Activated CD4-positive, alpha-beta T cell treated with anti-CD3 and anti-CD28 coated beads, Interleukin-2, amount 50 U/mL, for 1 hour (primary cell): Measurements from ENCODE around the gene THBS4.

Experiments
- DNase-seq: peaks from one replicate; pipeline ENCODE4 v3.0.0-alpha.2; 2020

THBS4 gene

DNA sequence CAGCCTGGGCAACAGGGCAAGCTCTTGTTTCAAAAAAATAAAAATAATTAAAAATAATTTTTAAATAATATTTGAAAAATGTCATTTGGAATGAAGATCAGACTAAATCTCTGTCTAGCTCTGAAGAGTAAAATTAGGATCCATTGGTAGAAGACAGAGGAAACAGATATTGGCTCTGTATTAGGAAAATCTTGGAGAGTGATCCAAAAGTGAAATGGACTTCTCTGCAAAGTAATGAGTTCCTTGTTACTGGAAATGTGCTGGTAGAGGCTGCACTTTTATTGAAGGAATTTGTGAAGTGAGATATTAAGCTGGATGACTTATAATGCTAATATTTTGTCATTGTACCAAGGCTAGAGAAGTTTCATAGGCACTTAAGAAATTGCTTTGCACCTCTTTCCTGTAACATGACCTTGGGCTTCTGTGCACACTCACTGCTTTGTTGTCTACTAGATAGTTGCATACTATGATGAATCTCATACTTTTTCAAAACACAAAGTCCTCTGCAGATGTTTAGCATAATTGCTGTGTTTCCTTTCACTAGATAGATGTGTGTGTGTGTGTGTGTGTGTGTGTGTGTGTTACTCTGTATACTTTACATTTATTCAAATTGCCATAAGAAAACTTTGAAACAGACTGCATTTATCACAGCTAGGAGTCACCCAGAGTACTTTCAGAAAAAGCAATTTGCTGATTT lies 13.1 kb downstream of the THBS4 start:
- no peak for DNase-seq

GRCh38 chr5:80052464-80052863 lies 17.3 kb downstream of the THBS4 start:
- no peak for DNase-seq

GRCh38 chr5:80054682-80055081 lies 19.5 kb downstream of the THBS4 start:
- DNase-seq, result no peak

DNA sequence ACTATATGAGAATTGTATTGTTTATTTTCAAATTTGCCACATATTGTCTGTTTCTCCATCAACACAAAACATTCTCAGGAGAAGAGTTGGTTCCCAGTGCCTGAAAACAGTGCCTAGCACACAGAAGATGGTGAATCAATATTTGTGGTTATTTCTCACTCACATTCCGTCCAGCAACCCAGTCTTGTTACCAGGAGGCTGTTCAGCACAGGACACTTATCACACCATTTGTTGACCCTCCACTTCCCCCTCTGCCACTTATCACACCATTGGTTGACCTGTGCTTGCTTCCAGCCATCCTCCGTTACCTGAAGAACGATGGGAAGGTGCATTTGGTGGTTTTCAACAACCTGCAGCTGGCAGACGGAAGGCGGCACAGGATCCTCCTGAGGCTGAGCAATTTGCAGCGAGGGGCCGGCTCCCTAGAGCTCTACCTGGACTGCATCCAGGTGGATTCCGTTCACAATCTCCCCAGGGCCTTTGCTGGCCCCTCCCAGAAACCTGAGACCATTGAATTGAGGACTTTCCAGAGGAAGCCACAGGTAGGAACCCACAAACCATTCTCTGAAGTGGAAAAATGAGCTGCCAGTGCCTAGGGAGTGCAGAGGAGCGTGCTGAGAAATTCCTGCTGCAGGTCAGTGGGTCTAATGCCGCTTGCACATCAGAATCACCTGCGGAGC lies 20.5 kb downstream of the THBS4 start:
- no peak for DNase-seq

DNA sequence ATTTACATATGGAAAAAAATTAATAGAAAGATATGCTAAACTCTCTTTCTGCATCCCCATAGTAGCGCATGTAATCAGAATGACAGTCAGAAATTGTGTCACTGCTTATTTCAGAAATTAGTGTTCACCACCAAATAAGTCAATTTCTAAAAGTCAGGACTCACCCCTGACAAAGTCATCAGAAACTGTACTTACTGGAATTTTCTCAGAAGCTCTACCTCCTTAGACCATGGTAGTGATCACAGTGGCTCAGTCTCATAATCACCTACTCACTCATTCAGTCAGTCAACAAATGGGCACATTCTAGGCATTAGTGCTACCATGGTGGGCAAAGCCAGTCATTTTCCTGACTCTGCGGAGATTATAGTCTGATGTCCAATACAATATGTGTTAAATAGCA lies 22.0 kb downstream of the THBS4 start:
- DNase-seq, result no peak

DNA sequence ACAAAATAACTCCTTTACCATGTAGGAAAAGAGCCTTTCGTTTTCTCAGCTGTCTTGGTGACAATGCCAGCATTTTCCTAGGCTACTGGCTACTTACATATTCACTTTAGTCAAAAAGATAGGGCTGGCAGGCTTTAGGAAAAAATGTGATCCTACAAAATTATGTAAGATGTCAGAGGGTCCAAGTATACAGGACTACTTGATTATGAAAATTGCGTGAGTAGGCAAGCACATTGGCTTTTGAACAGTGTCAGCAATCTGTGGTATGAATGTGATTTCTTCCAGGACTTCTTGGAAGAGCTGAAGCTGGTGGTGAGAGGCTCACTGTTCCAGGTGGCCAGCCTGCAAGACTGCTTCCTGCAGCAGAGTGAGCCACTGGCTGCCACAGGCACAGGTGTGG lies 22.8 kb downstream of the THBS4 start:
- no peak for DNase-seq

- DNase-seq, result no peak
These were observed 24.3 kb downstream of the THBS4 start for GRCh38 chr5:80059354-80059980.

DNA sequence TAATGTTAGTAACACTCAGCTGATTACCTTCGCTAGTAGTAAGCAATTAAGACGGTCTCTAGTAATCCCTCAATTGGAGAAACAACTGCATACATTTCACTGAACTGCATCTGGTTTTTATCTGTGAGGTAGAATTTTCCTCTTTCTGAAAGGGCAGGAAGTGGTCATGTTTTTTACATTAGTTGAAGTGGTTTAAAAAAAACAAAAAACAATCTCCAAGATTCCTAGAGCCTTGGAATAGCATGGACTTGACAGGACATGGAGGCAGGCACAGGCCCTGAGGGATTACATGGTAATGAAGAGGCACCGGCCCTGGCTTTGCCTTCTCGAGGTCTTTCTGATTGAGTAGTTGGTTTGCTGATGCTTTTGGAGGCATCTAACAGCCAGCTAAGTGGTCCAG lies 25.8 kb downstream of the THBS4 start:
- no peak for DNase-seq

DNA sequence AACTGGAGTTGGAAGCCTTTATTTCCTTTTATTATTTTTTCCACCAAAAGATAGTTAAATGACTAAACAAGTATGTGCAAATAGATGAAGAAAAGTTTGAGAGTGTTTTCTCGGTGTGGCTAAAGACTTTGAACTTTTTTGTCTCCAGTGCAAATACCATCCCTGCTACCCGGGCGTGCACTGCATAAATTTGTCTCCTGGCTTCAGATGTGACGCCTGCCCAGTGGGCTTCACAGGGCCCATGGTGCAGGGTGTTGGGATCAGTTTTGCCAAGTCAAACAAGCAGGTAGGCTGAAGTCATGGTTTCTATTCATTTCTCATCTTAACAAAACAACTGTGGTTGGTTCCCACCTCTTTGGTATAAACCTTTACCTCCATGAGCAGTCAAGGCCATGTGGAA lies 26.4 kb downstream of the THBS4 start:
- DNase-seq, result no peak

- DNase-seq, result no peak
These were observed 29.0 kb downstream of the THBS4 start for GRCh38 chr5:80064124-80064523.

- DNase-seq, result no peak
These were observed 31.9 kb downstream of the THBS4 start for GRCh38 chr5:80067016-80067415.

GRCh38 chr5:80067531-80068245 lies 32.5 kb downstream of the THBS4 start:
- no peak for DNase-seq

- no peak for DNase-seq
These were observed 33.1 kb downstream of the THBS4 start for GRCh38 chr5:80068246-80068636.

GRCh38 chr5:80068775-80069174 lies 33.6 kb downstream of the THBS4 start:
- DNase-seq, result no peak

- no peak for DNase-seq
These were observed 34.2 kb downstream of the THBS4 start for GRCh38 chr5:80069251-80069800.

DNA sequence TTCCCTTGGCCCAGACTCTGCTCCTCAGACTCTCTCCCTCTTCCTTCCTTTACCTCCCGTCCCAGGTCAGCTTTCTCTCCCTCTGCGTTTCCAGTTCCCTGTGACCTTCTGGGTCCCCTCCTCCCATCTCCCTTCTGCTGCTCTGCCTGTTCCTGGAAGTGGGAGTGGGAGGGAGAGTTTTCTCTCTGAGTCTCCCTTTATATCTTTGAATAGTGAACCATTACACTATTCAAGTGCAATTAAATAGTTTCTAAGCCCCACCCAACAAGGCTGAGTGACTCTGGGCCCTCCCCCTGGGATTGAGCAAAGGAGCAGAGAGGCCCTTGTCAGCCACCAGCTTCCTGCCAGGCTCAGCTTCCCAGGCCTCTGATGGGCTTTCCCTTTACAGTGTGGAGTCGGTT lies 34.8 kb downstream of the THBS4 start:
- DNase-seq, result no peak

DNA sequence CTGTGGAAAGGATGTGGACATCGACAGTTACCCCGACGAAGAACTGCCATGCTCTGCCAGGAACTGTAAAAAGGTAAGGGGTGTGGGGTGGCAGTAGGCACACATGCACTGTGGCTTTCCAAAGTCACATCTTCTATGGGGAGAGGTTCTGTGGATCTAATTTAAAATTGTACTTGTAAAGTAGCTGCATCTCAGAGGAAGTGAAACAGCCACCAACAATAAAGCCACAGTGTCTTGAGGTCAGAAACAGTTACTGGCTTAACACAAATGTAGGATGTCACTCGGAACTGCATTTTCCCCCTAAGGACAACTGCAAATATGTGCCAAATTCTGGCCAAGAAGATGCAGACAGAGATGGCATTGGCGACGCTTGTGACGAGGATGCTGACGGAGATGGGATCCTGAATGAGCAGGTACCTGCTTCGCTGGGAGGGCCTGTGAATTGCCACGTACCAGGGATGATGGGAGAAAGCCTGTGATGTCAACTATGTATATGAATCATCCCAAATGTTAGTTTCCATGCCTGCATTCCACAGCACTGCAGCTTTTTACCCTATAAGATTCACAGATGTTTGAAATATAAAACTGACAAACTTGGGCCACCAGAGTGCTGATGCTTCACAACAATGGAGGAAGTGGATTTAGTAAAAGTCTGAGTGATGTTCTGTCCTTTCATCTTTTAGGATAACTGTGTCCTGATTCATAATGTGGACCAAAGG lies 35.3 kb downstream of the THBS4 start:
- no peak for DNase-seq

DNA sequence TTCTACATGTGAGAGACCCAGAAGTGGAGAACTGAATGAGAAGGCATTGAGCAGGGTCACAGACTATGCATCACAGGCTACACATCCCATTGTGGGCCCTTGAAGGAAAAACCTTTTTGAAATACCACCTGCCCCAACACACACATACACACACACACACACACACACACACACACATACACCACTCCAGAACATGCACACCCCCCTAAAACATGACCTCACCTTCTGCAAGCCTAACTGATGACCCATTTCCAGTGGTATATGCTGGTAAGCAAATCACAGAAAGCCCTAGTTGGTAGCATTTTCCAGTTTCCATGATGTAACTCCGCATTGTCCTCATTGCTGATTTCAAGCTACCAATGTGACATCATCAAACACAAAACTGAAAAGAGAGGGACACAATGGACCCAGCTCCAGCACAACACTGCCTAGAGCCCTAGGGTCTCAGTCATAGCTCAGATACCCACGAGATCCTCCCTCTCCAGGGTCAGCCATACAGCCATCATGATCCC lies 36.4 kb downstream of the THBS4 start:
- DNase-seq, result no peak

GRCh38 chr5:80072103-80073073 lies 37.2 kb downstream of the THBS4 start:
- DNase-seq, result no peak

- DNase-seq, result no peak
These were observed 41.2 kb downstream of the THBS4 start for GRCh38 chr5:80076131-80077050.
